Sigmoid colon (tissue), 7 donors: ENCODE results near the gene SBK3. TPM values are rescaled to one million over a fixed set of nuclear protein-coding genes. Genes with fewer than 3 reads are reported as not detected.
"Not testable (repeated sequence)": the region's sequence is repeated elsewhere in the genome, so short reads cannot be mapped to it uniquely, and the experiment has no call there.

Experiments
- DNase-seq: peaks from one replicate; pipeline ENCODE4 v3.0.0-alpha.2; 2019
- H3K27ac ChIP-seq, 4 donors: fragments of 200-600 bp; sonication (generic); one replicate each; pipeline ENCODE4 v1.5.1; 2016 to 2019; ENCODE audit warnings: mild to moderate bottlenecking in 1 of 4
- H3K27me3 ChIP-seq, 3 donors: fragments of 200-600 bp; sonication (generic); one replicate each; pipeline ENCODE4 v1.5.1; 2019; ENCODE audit warnings: mild to moderate bottlenecking in 1 of 3
- H3K36me3 ChIP-seq, 4 donors: fragments of 200-600 bp; sonication (generic); one replicate each; pipeline ENCODE4 v1.5.1; 2016 to 2019
- H3K4me1 ChIP-seq, 4 donors: fragments of 200-600 bp; sonication (generic); one replicate each; pipeline ENCODE4 v1.5.1; 2017 to 2019
- H3K4me3 ChIP-seq, 4 donors: fragments of 200-600 bp; sonication (generic); one replicate each; pipeline ENCODE4 v1.5.1; 2017 to 2019; ENCODE audit warnings: mild to moderate bottlenecking in 2 of 4, moderate library complexity in 1 of 4
- H3K9me3 ChIP-seq, 4 donors: fragments of 200-600 bp in 3 of 4; sonication (generic) in 3 of 4; one replicate each; pipeline versions ENCODE4 v1.5.1 to v1.6.1; 2013 to 2019
- EP300 ChIP-seq, 4 donors: sonication (generic); formaldehyde crosslinking; IDR thresholded peaks; one replicate each; pipeline ENCODE4 v1.6.1; 2017; ENCODE audit warnings: antibody characterized with exemption in 4 of 4
- POLR2A ChIP-seq, 2 donors: fragments of 450-650 bp; IDR thresholded peaks; one replicate each; pipeline ENCODE4 v1.6.1; 2016; ENCODE audit warnings: antibody characterized with exemption in 2 of 2, mild to moderate bottlenecking in 2 of 2, moderate library complexity in 2 of 2
- POLR2AphosphoS5 ChIP-seq, 4 donors: sonication (generic); formaldehyde crosslinking; IDR thresholded peaks; one replicate each; pipeline ENCODE4 v1.6.1; 2017; ENCODE audit warnings: antibody characterized with exemption in 4 of 4
- WGBS, 2 donors: extraction: QIAGEN DNeasy Blood & Tissue Kit; methylation state at CpG; one replicate each; pipeline ENCODE4 v1.1.7; 2013; 5-methylcytosine and 5-hydroxymethylcytosine counted together
- intact Hi-C: fragments of 100-400 bp; cut with DNase I; formaldehyde crosslinking; loops from one replicate; pipeline ENCODE4 v1.15.1; 2023
- polyA plus RNA-seq, 3 donors: library from polyadenylated mRNA; stranded (reverse); fragments of 200-250 nt; gene quantifications; one replicate each; pipeline ENCODE4 v1.2.3, GENCODE V29; 2013
- total RNA-seq, 4 donors: library from RNA; depleted of rRNA; stranded (reverse); fragments of >200 nt; gene quantifications; one replicate each; pipeline ENCODE4 v1.1.0, GENCODE V29; 2016
- TF ChIP-seq, protein P1 (sequence below), 4 experiments: fragments of 450-650 bp in 3 of 4; fragments of 200-600 bp in 1 of 4; IDR thresholded peaks; one replicate each; pipeline ENCODE4 v1.5.1; 2016 to 2019; ENCODE audit warnings: antibody characterized with exemption in 4 of 4, mild to moderate bottlenecking in 3 of 4, moderate library complexity in 2 of 4
- donor health status: healthy with polysubstance abuse.
- donor health status: Bipolar disorder and iron deficiency.
- donor health status: healthy.

SBK3 gene
- total and polyA plus RNA-seq, 7 donors = 0.23 to 0.36 TPM; not detected in 5

DNA sequence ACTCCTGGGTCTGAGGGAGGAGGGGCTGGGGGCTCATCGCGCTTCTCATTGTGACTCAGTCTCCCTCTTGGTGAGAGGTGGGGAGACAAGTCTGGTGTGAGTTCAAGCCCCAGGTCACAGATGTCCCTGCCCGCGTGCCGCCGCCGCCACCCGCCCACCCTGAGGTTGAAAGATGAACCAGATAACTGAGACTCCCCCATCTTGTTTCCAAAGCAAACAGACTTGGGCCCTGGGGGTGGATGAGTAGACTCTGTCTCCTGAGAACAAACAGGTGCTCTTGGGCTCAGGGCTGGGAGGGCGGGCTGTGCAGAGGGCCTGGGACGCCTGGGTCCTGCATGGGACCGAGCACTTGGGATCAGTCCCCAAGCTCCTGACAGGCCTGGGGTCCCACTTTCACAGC lies 9.0 kb downstream of the SBK3 start:
- Histone ChIP-seq H3K4me1 (no peaks in the 10 kb centered on the region), H3K36me3 (no peaks in the 10 kb centered on the region), H3K9me3 (no peaks in the 10 kb centered on the region), H3K4me3 (no peak overlapping the region), H3K27ac (no peak overlapping the region), H3K27me3 (peaks cover 0 to 28% (median 0%) of the 10 kb centered on the region in 3 donors)
- no peak for DNase-seq
- TF ChIP-seq POLR2AphosphoS5 (IDR thresholded peaks at IDR 0.05) (no peak), EP300 (IDR thresholded peaks at IDR 0.05) (no peak), POLR2A (IDR thresholded peaks at IDR 0.05) (no peak)
- TF ChIP-seq, protein P1, sequence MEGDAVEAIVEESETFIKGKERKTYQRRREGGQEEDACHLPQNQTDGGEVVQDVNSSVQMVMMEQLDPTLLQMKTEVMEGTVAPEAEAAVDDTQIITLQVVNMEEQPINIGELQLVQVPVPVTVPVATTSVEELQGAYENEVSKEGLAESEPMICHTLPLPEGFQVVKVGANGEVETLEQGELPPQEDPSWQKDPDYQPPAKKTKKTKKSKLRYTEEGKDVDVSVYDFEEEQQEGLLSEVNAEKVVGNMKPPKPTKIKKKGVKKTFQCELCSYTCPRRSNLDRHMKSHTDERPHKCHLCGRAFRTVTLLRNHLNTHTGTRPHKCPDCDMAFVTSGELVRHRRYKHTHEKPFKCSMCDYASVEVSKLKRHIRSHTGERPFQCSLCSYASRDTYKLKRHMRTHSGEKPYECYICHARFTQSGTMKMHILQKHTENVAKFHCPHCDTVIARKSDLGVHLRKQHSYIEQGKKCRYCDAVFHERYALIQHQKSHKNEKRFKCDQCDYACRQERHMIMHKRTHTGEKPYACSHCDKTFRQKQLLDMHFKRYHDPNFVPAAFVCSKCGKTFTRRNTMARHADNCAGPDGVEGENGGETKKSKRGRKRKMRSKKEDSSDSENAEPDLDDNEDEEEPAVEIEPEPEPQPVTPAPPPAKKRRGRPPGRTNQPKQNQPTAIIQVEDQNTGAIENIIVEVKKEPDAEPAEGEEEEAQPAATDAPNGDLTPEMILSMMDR (IDR thresholded peaks at IDR 0.05) = no peak
- WGBS, 2 donors = 92% methylated on average over 11 of the region's 11 CpGs
- intact Hi-C loops = no loop called here

GRCh38 chr19:55535965-55536350 lies 9.4 kb downstream of the SBK3 start:
- H3K4me3 ChIP-seq = no peak overlapping the region
- H3K36me3 ChIP-seq = no peaks in the 10 kb centered on the region
- no peak overlapping the region for H3K27ac ChIP-seq
- DNase-seq = no peak
- WGBS, 2 donors = 90 to 92% methylated on average over 22 of the region's 22 CpGs
- peaks cover 0 to 32% (median 0%) of the 10 kb centered on the region in 3 donors for H3K27me3 ChIP-seq
- no peak for TF ChIP-seq EP300 (IDR thresholded peaks at IDR 0.05)
- TF ChIP-seq POLR2A (IDR thresholded peaks at IDR 0.05) = no peak
- no peak for TF ChIP-seq POLR2AphosphoS5 (IDR thresholded peaks at IDR 0.05)
- TF ChIP-seq, protein P1 (IDR thresholded peaks at IDR 0.05) = no peak
- intact Hi-C loops = no loop called here
- no peaks in the 10 kb centered on the region for H3K4me1 ChIP-seq
- no peaks in the 10 kb centered on the region for H3K9me3 ChIP-seq

DNA sequence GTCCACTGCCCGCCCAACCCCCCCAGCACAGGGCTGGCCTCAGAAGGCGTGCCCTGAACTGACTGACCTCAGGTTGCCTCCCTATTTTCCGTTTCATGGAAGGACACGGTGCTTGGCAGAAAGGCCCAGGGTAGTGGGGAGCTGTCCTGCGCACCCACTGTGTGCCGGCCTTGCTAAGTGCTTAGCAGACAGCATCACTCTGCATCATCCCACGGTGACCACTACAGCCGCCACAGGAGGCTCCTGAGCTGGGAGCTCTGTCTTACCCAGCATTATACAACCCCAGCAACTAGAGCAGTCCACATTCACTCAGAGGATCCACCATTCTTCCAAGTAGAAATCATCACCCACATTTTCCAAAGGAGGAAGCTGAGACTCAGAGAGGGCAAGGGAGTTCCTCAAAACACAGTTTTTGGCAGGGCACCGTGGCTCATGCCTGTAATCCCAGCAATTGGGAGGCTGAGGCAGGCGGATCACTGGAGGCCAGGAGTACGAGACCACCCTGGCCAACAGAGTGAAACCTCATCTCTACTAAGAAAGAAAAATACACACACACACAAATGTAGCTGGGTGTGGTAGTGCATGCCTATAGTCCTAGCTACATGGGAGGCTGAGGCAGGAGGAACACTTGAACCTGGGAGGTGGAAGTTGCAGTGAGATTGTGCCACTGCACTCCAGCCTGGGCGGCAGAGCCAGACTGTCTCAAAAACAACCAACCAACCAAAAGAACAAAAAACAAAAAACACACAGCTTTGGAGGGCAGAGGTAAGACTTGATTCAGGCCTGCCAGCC lies 10.0 kb downstream of the SBK3 start:
- no peak for DNase-seq
- Histone ChIP-seq H3K27me3 (peaks cover 0 to 36% (median 0%) of the 10 kb centered on the region in 3 donors), H3K36me3 (no peaks in the 10 kb centered on the region), H3K4me1 (no peaks in the 10 kb centered on the region), H3K9me3 (no peaks in the 10 kb centered on the region), H3K4me3 (no peak overlapping the region), H3K27ac (no peak overlapping the region)
- 67 to 83% methylated on average over 12 of the region's 12 CpGs for WGBS, 2 donors
- intact Hi-C loops = no loop called here
- TF ChIP-seq EP300 (IDR thresholded peaks at IDR 0.05) (no peak), POLR2AphosphoS5 (IDR thresholded peaks at IDR 0.05) (no peak), POLR2A (IDR thresholded peaks at IDR 0.05) (no peak)
- TF ChIP-seq, protein P1 (IDR thresholded peaks at IDR 0.05) = no peak

- DNase-seq, H3K36me3 ChIP-seq, H3K9me3 ChIP-seq, intact Hi-C loops, H3K4me1 ChIP-seq, H3K4me3 ChIP-seq, H3K27ac ChIP-seq: not testable (repeated sequence)
- peaks cover 0 to 42% (median 8%) of the 10 kb centered on the region in 3 donors for H3K27me3 ChIP-seq
- 90 to 93% methylated on average over 7 of the region's 7 CpGs for WGBS, 2 donors
Measured at GRCh38 chr19:55534280-55534679, 11.1 kb downstream of the SBK3 start.

GRCh38 chr19:55530996-55531395 lies 14.3 kb downstream of the SBK3 start:
- WGBS, 2 donors = 94 to 95% methylated on average over 26 of the region's 26 CpGs
- no peaks in the 10 kb centered on the region for H3K9me3 ChIP-seq
- H3K4me3 ChIP-seq = no peak overlapping the region
- intact Hi-C loops = no loop called here
- TF ChIP-seq EP300 (IDR thresholded peaks at IDR 0.05) (no peak), POLR2AphosphoS5 (IDR thresholded peaks at IDR 0.05) (no peak), POLR2A (IDR thresholded peaks at IDR 0.05) (no peak)
- TF ChIP-seq, protein P1 (IDR thresholded peaks at IDR 0.05) = no peak
- peaks cover 0 to 9% (median 8%) of the 10 kb centered on the region in 4 donors for H3K4me1 ChIP-seq
- no peak for DNase-seq
- H3K27ac ChIP-seq = no peak overlapping the region
- no peaks in the 10 kb centered on the region for H3K36me3 ChIP-seq
- peaks cover 0 to 30% (median 8%) of the 10 kb centered on the region in 3 donors for H3K27me3 ChIP-seq
